ENCODE results near the gene SMIM41. TPM values are rescaled to one million over a fixed set of nuclear protein-coding genes. Genes with fewer than 3 reads are reported as not detected.

SMIM41 gene
- polyA plus RNA-seq, 4 donors, result 0.30 to 0.65 (median 0.39) TPM

GRCh38 chr12:52157566-52158150, 78.2 kb downstream of the SMIM41 start:
- no peak for DNase-seq (ENCODE audit: low read depth in 4 of 4, low spot score in 3 of 4)

Other genes with a start within 250 kb of the SMIM41 start
- 1 to 10 TPM; 3.7 to 5.5 (median 4.4) TPM for gene FIGNL2, start 231.0 kb upstream of the SMIM41 start, polyA plus RNA-seq (ENCODE audit: insufficient read length in 4 of 4)
- under 1 TPM; 0.15 to 0.35 (median 0.27) TPM for gene ANKRD33, start 191.6 kb upstream of the SMIM41 start, polyA plus RNA-seq (ENCODE audit: insufficient read length in 4 of 4)
- 10 to 100 TPM; 32.8 to 37.8 (median 33.5) TPM for gene ACVRL1, start 172.2 kb upstream of the SMIM41 start, polyA plus RNA-seq (ENCODE audit: insufficient read length in 4 of 4)
- gene ACVR1B, start 128.0 kb upstream of the SMIM41 start, polyA plus RNA-seq (ENCODE audit: insufficient read length in 4 of 4), result 10 to 100 TPM; 59.1 to 61.9 (median 59.3) TPM
- gene TAMALIN, start 72.8 kb upstream of the SMIM41 start, polyA plus RNA-seq (ENCODE audit: insufficient read length in 4 of 4), result 10 to 100 TPM; 16.6 to 20.8 (median 17.3) TPM
- 10 to 100 TPM; 11.4 to 46.0 (median 21.5) TPM for gene NR4A1, start 28.3 kb upstream of the SMIM41 start, polyA plus RNA-seq (ENCODE audit: insufficient read length in 4 of 4)
- 10 to 100 TPM; 25.1 to 29.4 (median 27.7) TPM for gene ATG101, start 9.7 kb upstream of the SMIM41 start, polyA plus RNA-seq (ENCODE audit: insufficient read length in 4 of 4)
- 1 to 10 TPM in 2 of 4 donors, under 1 TPM in 2; 0.83 to 1.4 (median 1.0) TPM for gene KRT80, start 112.3 kb downstream of the SMIM41 start, polyA plus RNA-seq (ENCODE audit: insufficient read length in 4 of 4)
- 100 to 1,000 TPM in 1 of 4 donors, 10 to 100 TPM in 3; 44.7 to 121 (median 73.1) TPM for gene KRT7, start 153.5 kb downstream of the SMIM41 start, polyA plus RNA-seq (ENCODE audit: insufficient read length in 4 of 4)
- under 1 TPM in 2 of 4 donors, not detected in 2; 0.07 to 0.13 TPM for gene KRT86, start 194.9 kb downstream of the SMIM41 start, polyA plus RNA-seq (ENCODE audit: insufficient read length in 4 of 4)
- under 1 TPM in 1 of 4 donors, not detected in 3; 0.13 TPM for gene KRT81, start 211.8 kb downstream of the SMIM41 start, polyA plus RNA-seq (ENCODE audit: insufficient read length in 4 of 4)
- not detected for gene KRT83, start 241.7 kb downstream of the SMIM41 start, polyA plus RNA-seq (ENCODE audit: insufficient read length in 4 of 4)